ENCODE measurements around the gene POGZ.

POGZ gene

DNA sequence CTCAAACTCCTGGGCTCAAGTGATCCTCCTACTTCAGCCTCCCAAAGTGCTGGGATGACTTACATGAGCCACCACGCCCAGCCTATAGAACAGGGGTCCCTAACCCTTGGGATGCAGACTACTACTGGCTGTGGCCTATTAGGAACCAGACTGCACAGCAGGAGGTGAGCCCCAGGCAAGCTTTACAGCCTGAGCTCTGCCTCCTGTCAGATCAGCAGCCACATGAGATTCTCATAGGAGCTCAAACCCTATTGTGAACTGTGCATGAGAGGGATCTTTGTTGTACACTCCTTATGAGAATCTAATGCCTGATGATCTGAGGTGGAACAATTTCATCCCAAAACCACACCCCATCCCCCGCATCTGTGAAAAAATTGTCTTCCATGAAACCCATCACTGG lies 73.3 kb downstream of the POGZ start:
- Mint-ChIP-seq H3K4me3 (no peak overlapping the region), H3K4me1 (no peaks in the 10 kb centered on the region), H3K27ac (no peak overlapping the region), H3K9me3 (no peaks in the 10 kb centered on the region), H3K36me3 (ENCODE audit: low read depth) (no peaks in the 10 kb centered on the region), H3K27me3 (ENCODE audit: low read depth) (no peaks in the 10 kb centered on the region)
- TF ChIP-seq, protein P1, sequence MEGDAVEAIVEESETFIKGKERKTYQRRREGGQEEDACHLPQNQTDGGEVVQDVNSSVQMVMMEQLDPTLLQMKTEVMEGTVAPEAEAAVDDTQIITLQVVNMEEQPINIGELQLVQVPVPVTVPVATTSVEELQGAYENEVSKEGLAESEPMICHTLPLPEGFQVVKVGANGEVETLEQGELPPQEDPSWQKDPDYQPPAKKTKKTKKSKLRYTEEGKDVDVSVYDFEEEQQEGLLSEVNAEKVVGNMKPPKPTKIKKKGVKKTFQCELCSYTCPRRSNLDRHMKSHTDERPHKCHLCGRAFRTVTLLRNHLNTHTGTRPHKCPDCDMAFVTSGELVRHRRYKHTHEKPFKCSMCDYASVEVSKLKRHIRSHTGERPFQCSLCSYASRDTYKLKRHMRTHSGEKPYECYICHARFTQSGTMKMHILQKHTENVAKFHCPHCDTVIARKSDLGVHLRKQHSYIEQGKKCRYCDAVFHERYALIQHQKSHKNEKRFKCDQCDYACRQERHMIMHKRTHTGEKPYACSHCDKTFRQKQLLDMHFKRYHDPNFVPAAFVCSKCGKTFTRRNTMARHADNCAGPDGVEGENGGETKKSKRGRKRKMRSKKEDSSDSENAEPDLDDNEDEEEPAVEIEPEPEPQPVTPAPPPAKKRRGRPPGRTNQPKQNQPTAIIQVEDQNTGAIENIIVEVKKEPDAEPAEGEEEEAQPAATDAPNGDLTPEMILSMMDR (IDR thresholded peaks at IDR 0.05; ENCODE audit: unreplicated experiment in 3 of 3): no peak

DNA sequence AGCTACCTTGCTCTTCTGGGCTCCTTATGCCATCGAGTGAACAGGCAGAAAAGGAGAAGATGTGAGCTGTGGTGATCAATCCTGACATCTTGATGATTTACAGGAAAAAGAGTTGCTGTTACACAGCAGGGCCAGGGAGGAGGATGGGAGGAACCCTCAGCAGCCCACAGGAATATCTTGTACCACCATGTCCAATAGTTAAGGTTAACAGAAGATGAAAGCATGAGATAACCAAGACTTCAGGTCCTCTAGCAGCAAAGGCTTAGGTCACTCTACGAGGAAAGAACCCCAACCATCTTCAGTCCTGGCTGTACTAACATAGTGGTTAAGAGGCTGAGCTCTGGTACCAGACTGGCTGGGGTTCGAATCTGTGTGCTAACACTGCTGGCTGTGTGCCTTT lies 74.7 kb downstream of the POGZ start:
- TF ChIP-seq, protein P1 (IDR thresholded peaks at IDR 0.05; ENCODE audit: unreplicated experiment in 3 of 3): no peak
- no peak overlapping the region for H3K4me3 Mint-ChIP-seq
- no peaks in the 10 kb centered on the region for H3K27me3 Mint-ChIP-seq (ENCODE audit: low read depth)
- no peaks in the 10 kb centered on the region for H3K36me3 Mint-ChIP-seq (ENCODE audit: low read depth)
- no peak overlapping the region for H3K27ac Mint-ChIP-seq
- H3K9me3 Mint-ChIP-seq: no peaks in the 10 kb centered on the region
- H3K4me1 Mint-ChIP-seq: no peaks in the 10 kb centered on the region

DNA sequence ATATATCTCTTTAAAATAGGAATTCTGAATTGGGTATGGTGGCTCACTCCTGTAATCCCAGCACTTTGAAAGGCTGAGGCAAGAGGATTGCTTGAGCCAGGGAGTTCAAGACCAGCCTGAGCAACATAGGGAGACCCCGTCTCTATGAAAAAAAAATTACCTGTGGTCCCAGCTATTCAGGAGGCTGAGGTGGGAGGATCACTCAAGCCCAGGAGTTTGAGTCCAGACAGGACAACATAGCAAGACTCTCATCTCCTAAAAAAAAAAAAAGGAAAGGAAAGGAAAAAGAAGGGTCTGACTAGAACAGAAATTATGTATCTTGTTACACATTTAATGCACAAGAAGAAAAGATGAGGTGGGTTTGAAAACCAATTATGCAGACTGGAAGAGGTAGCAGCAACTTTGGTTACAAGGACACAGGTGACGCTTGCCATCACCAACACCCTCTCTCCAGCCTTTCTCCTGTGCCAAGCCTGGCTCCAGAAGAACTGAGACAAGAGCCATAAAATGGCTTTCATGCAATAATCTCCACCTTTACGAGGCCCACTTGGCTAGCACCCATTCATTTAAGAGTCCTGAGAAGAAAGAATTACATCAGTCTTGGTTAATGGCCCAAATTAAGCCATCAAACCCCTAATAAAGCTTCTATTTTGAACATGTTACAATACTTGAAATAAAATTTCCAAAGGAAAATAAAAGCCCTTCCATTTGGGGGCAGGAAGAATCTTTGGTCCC lies 82.0 kb downstream of the POGZ start:
- H3K27me3 Mint-ChIP-seq (ENCODE audit: low read depth): peaks cover 8% of the 10 kb centered on the region
- H3K4me1 Mint-ChIP-seq: peaks cover 19% of the 10 kb centered on the region
- H3K27ac Mint-ChIP-seq: no peak overlapping the region
- TF ChIP-seq, protein P1 (IDR thresholded peaks at IDR 0.05; ENCODE audit: unreplicated experiment in 3 of 3): no peak
- no peaks in the 10 kb centered on the region for H3K9me3 Mint-ChIP-seq
- no peak overlapping the region for H3K4me3 Mint-ChIP-seq
- no peaks in the 10 kb centered on the region for H3K36me3 Mint-ChIP-seq (ENCODE audit: low read depth)

DNA sequence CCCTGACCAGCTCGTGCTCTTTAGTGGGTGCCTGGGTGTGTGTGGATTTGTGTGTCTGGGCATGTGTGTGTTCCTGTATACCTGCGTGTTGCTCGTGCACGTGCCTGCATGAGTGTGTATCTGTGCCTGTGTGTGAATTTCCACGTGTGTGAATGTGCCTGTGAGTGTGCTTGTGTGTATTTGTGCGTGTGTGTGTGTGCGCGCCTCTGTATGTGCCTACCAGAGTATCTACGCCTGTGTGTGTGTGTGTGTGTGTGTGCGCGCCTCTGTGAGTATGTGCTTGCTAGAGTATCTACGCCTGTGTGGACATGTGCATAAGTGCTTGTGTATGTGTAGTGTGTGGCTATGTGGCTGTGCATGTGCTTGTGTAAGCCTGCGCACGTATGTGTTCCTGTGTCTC lies 86.1 kb downstream of the POGZ start:
- Mint-ChIP-seq H3K27ac (peak overlapping the region; percentile 42 to 96 (median 90)), H3K4me3 (peak overlapping the region; percentile 74 to 87 (median 87)), H3K4me1 (peaks cover 43% of the 10 kb centered on the region), H3K36me3 (ENCODE audit: low read depth) (peaks cover 7% of the 10 kb centered on the region), H3K27me3 (ENCODE audit: low read depth) (peaks cover 8% of the 10 kb centered on the region), H3K9me3 (no peaks in the 10 kb centered on the region)
- TF ChIP-seq, protein P1 (IDR thresholded peaks at IDR 0.05; ENCODE audit: unreplicated experiment in 3 of 3): no peak

DNA sequence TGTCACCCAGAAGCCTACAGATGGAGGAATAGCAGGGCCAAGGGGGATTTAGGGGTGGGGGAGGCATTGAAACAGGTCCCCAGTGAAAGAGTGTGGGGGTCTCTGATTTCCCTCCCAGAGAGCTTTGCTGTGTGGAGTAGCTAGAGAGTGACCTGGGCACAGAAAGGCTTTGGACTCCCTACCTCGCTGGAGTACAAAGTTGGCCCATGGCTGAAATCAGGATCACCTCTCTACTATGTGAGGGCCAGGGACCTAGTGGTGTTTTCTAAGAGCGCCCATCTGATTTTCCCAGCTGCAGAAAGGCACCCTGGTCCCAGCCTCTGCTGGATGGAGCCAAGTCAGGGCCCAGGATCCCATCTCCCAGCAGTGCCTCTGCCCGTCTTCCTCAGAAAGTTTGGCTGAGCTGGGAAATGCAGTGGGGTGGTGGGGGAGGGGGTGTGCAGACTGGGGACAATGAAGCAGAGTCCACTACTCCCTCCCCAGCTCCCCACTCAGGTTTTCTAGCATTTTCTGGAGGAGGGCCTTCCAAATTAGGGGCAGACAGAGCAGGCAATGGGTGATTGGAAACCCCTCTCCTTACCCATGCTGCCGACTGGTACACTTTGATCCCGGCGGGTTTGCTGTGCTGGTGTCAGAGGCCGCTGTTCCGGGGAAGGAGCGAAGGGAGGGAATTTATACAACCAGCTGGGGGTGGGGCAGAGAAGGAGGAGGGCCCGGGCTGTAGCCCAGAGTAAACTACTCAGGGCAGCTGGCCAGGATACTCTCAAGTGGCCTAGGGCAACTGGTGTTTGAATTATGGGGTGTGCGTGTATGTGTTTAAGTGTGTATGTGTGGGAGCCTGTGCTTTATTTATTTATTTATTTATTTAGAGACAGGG lies 87.0 kb downstream of the POGZ start, which contains the start of gene SELENBP1:
TSS of gene SELENBP1 (minus strand) at position 648 of the 877 bp plus-strand sequence. CDS start at position 584, 64 bp downstream.
- TF ChIP-seq, protein P1 (IDR thresholded peaks at IDR 0.05; ENCODE audit: unreplicated experiment in 3 of 3): no peak
- no peaks in the 10 kb centered on the region for H3K9me3 Mint-ChIP-seq
- H3K27ac Mint-ChIP-seq: peak within 1 kb of the TSS; percentile 88 to 96 (median 90)
- H3K27me3 Mint-ChIP-seq (ENCODE audit: low read depth): peaks cover 3% of the 10 kb centered on the region
- peaks cover 52% of the 10 kb centered on the region for H3K4me1 Mint-ChIP-seq
- peaks cover 12% of the 10 kb centered on the region for H3K36me3 Mint-ChIP-seq (ENCODE audit: low read depth)
- H3K4me3 Mint-ChIP-seq: peak within 1 kb of the TSS; percentile 83 to 90 (median 87)
